Activated CD8-positive, alpha-beta T cell treated with anti-CD3 and anti-CD28 coated beads for 36 hours (primary cell): Measurements from ENCODE around the gene CCDC188. TPM values are rescaled to one million over a fixed set of nuclear protein-coding genes. Genes with fewer than 3 reads are reported as not detected.

Experiments
- ATAC-seq: fragments of 200-7000 bp; cut with Tn5 transposase; one replicate; pipeline ENCODE4 v1.10.0; 2021; ENCODE audit warnings: mild to moderate bottlenecking, moderate library complexity
- CTCF ChIA-PET: fragments of 350-600 bp; sonication (Branson Sonifier 250); formaldehyde crosslinking; loops from one replicate; lab custom pipeline; 2021; ENCODE audit warnings: antibody characterized with exemption; lab: Charles Lee
- POLR2A ChIA-PET: fragments of 350-600 bp; sonication (Branson Sonifier 250); formaldehyde crosslinking; loops from one replicate; lab custom pipeline; 2021; ENCODE audit warnings: antibody characterized with exemption; lab: Charles Lee
- DNase-seq: peaks from one replicate; pipeline ENCODE4 v3.0.0-alpha.2; 2020
- H3K27ac Mint-ChIP-seq: one replicate; pipeline ENCODE4 v1.8.0; 2021; ENCODE audit warnings: mild to moderate bottlenecking, mixed read lengths
- H3K27me3 Mint-ChIP-seq: one replicate; pipeline ENCODE4 v1.8.0; 2021; ENCODE audit warnings: mixed read lengths
- H3K36me3 Mint-ChIP-seq: one replicate; pipeline ENCODE4 v1.8.0; 2021; ENCODE audit warnings: low read depth, mixed read lengths
- H3K4me1 Mint-ChIP-seq: one replicate; pipeline ENCODE4 v1.8.0; 2021; ENCODE audit warnings: low read depth, mixed read lengths
- H3K4me3 Mint-ChIP-seq: one replicate; pipeline ENCODE4 v1.8.0; 2021; ENCODE audit warnings: mild to moderate bottlenecking, moderate library complexity, mixed read lengths
- H3K9me3 Mint-ChIP-seq: one replicate; pipeline ENCODE4 v1.8.0; 2021; ENCODE audit warnings: mixed read lengths
- intact Hi-C: fragments of 100-400 bp; cut with micrococcal nuclease; formaldehyde crosslinking; loops from one replicate; pipeline ENCODE4 v1.10.0; 2022
- total RNA-seq, 2 experiments: library from RNA; stranded (reverse); gene quantifications; one replicate each; pipeline ENCODE4 v1.2.3, GENCODE V29; 2021
- TF ChIP-seq, protein P1 (sequence below): fragments of 200-600 bp; IDR thresholded peaks from one replicate; pipeline ENCODE4 v1.8.0; 2022; ENCODE audit warnings: antibody characterized with exemption, mild to moderate bottlenecking

The CCDC188 gene
- total RNA-seq, 2 experiments from 2014 or later, result not detected

GRCh38 chr22:20197407-20198030 is 46.7 kb upstream of the CCDC188 start:
- H3K27me3 Mint-ChIP-seq, result no peaks in the 10 kb centered on the region
- intact Hi-C loops, result no loop called here
- H3K36me3 Mint-ChIP-seq, result no peaks in the 10 kb centered on the region

GRCh38 chr22:20196094-20196842 is 45.4 kb upstream of the CCDC188 start:
- ATAC-seq (no peak), DNase-seq (no peak)
- H3K4me3 Mint-ChIP-seq, result no peak overlapping the region
- ChIA-PET POLR2A (interaction anchor here (1.4 kb wide), 1 partner anchor 10 kb away, joined by 4 read pairs; no protein-coding TSS in a partner anchor), CTCF (interaction anchor here (0.7 kb wide), 1 partner anchor 9 kb away, joined by 3 read pairs; no protein-coding TSS in a partner anchor)
- TF ChIP-seq, protein P1, sequence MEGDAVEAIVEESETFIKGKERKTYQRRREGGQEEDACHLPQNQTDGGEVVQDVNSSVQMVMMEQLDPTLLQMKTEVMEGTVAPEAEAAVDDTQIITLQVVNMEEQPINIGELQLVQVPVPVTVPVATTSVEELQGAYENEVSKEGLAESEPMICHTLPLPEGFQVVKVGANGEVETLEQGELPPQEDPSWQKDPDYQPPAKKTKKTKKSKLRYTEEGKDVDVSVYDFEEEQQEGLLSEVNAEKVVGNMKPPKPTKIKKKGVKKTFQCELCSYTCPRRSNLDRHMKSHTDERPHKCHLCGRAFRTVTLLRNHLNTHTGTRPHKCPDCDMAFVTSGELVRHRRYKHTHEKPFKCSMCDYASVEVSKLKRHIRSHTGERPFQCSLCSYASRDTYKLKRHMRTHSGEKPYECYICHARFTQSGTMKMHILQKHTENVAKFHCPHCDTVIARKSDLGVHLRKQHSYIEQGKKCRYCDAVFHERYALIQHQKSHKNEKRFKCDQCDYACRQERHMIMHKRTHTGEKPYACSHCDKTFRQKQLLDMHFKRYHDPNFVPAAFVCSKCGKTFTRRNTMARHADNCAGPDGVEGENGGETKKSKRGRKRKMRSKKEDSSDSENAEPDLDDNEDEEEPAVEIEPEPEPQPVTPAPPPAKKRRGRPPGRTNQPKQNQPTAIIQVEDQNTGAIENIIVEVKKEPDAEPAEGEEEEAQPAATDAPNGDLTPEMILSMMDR, result no peak
- no peaks in the 10 kb centered on the region for H3K27me3 Mint-ChIP-seq
- intact Hi-C loops, result no loop called here
- no peaks in the 10 kb centered on the region for H3K9me3 Mint-ChIP-seq
- H3K4me1 Mint-ChIP-seq, result no peaks in the 10 kb centered on the region
- no peak overlapping the region for H3K27ac Mint-ChIP-seq
- no peaks in the 10 kb centered on the region for H3K36me3 Mint-ChIP-seq

More at GRCh38 chr22:20197407-20198030, 46.7 kb upstream of the CCDC188 start:
- Mint-ChIP-seq H3K4me1 (no peaks in the 10 kb centered on the region), H3K4me3 (no peak overlapping the region), H3K9me3 (no peaks in the 10 kb centered on the region), H3K27ac (no peak overlapping the region)
- DNase-seq, result no peak
- TF ChIP-seq, protein P1, result no peak
- ATAC-seq, result no peak
- CTCF ChIA-PET, result interaction anchor here (0.7 kb wide), 1 partner anchor 10 kb away, joined by 3 read pairs; no protein-coding TSS in a partner anchor
- POLR2A ChIA-PET, result interaction anchor here (0.9 to 1.4 kb wide), 2 partner anchors 8 to 17 kb away, joined by 3 to 4 read pairs; no protein-coding TSS in a partner anchor

GRCh38 chr22:20194681-20195593 is 44.1 kb upstream of the CCDC188 start:
- no peak overlapping the region for H3K4me3 Mint-ChIP-seq
- no peaks in the 10 kb centered on the region for H3K27me3 Mint-ChIP-seq
- no peak overlapping the region for H3K27ac Mint-ChIP-seq
- CTCF ChIA-PET, result interaction anchor here (0.6 kb wide), 1 partner anchor 63 kb away, joined by 4 read pairs; no protein-coding TSS in a partner anchor
- DNase-seq, result peak; percentile 20
- POLR2A ChIA-PET, result no interaction called here
- peaks cover under 1% of the 10 kb centered on the region for H3K4me1 Mint-ChIP-seq
- H3K9me3 Mint-ChIP-seq, result no peaks in the 10 kb centered on the region
- ATAC-seq, result peak; percentile 24
- intact Hi-C loops, result no loop called here
- no peaks in the 10 kb centered on the region for H3K36me3 Mint-ChIP-seq
- TF ChIP-seq, protein P1, result no peak

- no peak overlapping the region for H3K27ac Mint-ChIP-seq
- H3K9me3 Mint-ChIP-seq, result no peaks in the 10 kb centered on the region
These were observed 43.1 kb upstream of the CCDC188 start for GRCh38 chr22:20193761-20194494.

More at GRCh38 chr22:20193761-20194494, 43.1 kb upstream of the CCDC188 start:
- DNase-seq (no peak), ATAC-seq (no peak)
- intact Hi-C loops, result no loop called here
- ChIA-PET CTCF (no interaction called here), POLR2A (no interaction called here)
- no peaks in the 10 kb centered on the region for H3K36me3 Mint-ChIP-seq
- H3K4me1 Mint-ChIP-seq, result peaks cover 3% of the 10 kb centered on the region
- no peak overlapping the region for H3K4me3 Mint-ChIP-seq
- H3K27me3 Mint-ChIP-seq, result no peaks in the 10 kb centered on the region
- TF ChIP-seq, protein P1, result no peak
